ENCODE measurements around the gene SDCCAG8.

The SDCCAG8 gene

DNA sequence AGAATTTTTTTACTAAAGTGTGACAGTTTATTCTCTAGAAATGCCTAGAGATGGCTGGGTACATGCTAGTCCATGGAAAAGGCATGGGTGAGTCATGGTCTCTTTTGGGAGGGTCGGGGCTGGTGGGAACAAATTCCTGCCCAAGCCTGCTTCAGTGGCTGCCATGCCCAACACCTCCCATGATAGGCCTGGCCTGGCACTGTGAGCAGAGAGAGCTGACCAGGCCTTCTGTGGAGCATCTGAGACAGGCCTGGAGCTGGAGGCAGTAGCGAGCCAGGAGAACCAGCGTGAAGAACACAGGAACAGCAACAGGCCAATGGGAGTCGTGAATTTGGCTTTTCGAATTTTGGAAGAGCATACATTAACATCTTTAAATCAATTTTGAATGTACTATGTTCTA lies 209.2 kb downstream of the SDCCAG8 start:
- TF ChIP-seq, protein P1, sequence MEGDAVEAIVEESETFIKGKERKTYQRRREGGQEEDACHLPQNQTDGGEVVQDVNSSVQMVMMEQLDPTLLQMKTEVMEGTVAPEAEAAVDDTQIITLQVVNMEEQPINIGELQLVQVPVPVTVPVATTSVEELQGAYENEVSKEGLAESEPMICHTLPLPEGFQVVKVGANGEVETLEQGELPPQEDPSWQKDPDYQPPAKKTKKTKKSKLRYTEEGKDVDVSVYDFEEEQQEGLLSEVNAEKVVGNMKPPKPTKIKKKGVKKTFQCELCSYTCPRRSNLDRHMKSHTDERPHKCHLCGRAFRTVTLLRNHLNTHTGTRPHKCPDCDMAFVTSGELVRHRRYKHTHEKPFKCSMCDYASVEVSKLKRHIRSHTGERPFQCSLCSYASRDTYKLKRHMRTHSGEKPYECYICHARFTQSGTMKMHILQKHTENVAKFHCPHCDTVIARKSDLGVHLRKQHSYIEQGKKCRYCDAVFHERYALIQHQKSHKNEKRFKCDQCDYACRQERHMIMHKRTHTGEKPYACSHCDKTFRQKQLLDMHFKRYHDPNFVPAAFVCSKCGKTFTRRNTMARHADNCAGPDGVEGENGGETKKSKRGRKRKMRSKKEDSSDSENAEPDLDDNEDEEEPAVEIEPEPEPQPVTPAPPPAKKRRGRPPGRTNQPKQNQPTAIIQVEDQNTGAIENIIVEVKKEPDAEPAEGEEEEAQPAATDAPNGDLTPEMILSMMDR (IDR thresholded peaks at IDR 0.05; ENCODE audit: low read depth, low read length) = no peak
- H3K4me3 ChIP-seq (ENCODE audit: low read depth, low read length) = no peak overlapping the region

DNA sequence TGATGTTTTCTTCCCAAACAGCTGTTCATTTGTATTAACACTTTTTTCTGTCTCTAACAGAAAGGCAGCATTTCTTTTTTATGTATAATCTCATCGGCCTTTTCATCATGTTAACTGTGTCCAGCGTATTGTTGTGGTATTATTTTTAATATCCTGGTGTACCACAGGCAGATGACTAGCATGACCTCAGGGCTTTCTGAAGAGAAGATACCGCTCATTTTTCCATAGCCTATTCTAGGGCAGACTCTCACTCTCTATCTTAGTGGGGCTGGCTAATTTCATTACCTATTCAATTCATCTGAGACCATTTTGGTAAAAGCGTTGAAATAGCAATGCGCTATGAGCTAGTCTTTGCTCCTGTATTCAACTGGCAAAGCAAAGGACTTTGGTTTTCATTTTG lies 209.9 kb downstream of the SDCCAG8 start:
- TF ChIP-seq, protein P1 (IDR thresholded peaks at IDR 0.05; ENCODE audit: low read depth, low read length) = no peak

DNA sequence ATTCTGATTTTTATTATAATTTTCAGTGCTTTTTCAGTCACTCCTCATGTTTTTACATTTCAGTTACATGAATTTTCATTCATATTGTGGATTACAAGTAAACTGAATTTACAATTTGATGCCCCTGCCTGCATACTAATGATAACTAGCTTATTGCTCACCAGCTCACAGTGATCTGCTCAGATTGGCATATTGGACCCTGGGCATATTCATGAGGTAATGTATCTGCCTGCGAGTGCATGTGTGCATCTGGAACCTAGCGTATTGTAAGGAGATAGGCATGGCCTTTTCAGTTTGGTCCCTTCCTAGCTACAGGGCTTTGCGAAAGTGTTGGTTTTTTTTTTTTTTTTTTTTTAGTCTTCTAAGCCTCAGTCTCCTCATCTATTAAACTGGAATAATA lies 213.7 kb downstream of the SDCCAG8 start:
- TF ChIP-seq, protein P1 (IDR thresholded peaks at IDR 0.05; ENCODE audit: low read depth, low read length) = no peak
- H3K4me3 ChIP-seq (ENCODE audit: low read depth, low read length) = no peak overlapping the region

More for the DNA sequence above, 209.9 kb downstream of the SDCCAG8 start:
- H3K4me3 ChIP-seq (ENCODE audit: low read depth, low read length) = no peak overlapping the region

DNA sequence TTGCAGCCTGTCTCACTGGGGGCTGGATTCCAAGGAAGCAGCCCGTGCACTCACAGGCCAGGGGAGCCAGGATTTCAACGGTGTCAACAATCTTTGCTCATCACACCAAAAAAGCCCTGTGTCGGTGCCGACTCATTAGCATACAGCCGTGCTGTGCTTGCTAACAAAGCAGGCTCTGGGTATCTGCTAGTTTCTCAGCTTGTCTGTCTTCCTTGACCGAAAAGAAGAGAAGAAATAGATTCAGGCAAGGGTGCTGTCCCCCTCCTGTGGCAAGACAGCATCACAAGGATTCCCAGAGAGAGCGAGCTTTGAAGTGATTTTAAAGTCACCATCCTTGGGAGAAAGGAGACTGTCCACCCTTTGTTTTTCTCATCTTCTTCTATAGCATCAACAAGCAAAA lies 214.7 kb downstream of the SDCCAG8 start:
- no peak overlapping the region for H3K4me3 ChIP-seq (ENCODE audit: low read depth, low read length)
- TF ChIP-seq, protein P1 (IDR thresholded peaks at IDR 0.05; ENCODE audit: low read depth, low read length) = no peak

DNA sequence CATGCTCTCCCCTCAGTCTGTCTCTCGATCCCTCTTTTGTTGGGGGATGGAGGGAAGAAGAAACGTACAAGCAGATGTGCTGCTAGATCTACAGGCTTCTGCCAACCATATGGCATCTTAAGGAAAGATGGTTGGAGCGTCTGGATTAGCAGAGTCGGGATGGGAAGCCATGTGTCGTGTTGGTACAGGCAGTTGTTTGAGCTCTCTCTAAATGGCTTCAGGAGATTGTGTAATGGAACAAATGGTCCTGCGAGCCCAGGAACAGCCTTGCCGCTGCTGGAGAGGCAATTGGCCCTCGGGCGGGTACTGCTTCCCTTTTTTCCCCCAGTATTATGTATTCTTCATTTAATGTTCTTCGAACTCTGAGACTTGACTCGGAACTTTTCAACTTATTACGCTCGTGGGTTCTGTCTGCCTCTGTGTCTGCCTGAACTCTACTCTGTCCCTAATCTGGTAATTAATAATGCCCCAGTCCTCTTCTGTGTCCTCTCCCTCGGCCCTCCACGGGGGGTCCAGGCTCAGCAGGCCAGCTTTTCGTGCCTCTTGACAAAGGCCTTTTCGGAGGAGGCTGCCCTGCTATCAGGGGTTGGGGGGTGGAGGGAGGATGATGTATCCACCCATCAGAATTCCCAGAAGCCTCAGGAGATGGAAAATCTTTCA lies 215.3 kb downstream of the SDCCAG8 start:
- TF ChIP-seq, protein P1 (IDR thresholded peaks at IDR 0.05; ENCODE audit: low read depth, low read length) = no peak
- H3K4me3 ChIP-seq (ENCODE audit: low read depth, low read length) = no peak overlapping the region

DNA sequence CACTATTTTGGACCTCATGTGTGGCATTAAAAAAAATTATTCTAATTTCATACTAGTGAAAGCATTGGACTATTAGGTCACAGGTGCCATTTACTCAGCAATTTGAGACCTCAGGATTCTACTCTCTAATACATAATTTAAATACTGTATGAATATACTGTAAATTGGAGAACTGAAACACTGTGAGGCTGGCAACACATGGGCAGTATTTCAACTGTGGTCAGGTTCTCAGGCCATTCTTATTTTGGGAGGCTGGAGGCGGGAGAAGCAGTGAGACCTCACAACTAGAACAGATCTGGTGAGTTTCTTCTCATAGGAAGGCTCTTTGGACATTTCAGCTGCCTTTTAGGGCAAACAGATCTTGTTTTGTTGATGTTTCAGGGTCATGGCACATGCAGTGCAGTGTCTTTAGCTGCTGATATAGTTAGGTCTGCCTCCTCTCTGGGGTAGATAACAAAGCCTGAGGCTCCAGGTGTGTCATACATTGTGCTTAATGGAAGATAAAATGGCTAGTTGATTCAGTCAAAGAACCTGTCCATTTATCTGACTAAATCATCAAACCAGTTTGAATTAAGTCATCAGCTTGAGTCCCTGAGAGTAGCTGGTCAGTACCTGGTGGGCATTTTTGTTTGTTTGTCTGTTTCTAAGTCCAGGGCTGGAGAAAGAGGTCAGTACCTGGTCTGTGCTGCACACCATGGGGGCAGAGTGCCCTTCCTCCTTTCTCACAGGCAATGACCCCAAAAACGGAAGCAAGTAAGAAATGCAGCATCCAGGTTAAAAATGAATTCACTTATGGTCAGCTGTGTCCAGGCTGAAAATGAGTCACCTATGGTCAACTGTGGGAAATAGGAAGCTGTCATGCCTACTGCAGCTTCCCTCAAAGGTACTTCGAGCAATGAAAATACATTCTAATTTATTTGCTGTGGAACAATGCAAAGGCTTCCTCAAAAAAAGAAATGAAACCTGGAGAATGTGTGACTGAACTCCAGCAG lies 216.2 kb downstream of the SDCCAG8 start:
- no peak overlapping the region for H3K4me3 ChIP-seq (ENCODE audit: low read depth, low read length)
- TF ChIP-seq, protein P1 (IDR thresholded peaks at IDR 0.05; ENCODE audit: low read depth, low read length) = no peak
